HEK293 (cell line): ENCODE results near the gene AKAP8.

ENCODE experiments used
- GLIS2 ChIP-seq: fragments of 450-650 bp; formaldehyde crosslinking; IDR thresholded peaks from 2 replicates; pipeline ENCODE4 v1.5.1; 2016; ENCODE audit warnings: missing biosample characterization, missing genetic modification characterization
- WT1 ChIP-seq: fragments of 450-650 bp; formaldehyde crosslinking; IDR thresholded peaks from 2 replicates; pipeline ENCODE4 v1.5.1; 2016; ENCODE audit warnings: missing biosample characterization, missing genetic modification characterization
- YY2 ChIP-seq: fragments of 450-650 bp; formaldehyde crosslinking; IDR thresholded peaks from 2 replicates; pipeline ENCODE4 v1.5.1; 2016; ENCODE audit warnings: missing biosample characterization, missing genetic modification characterization
- ZBTB21 ChIP-seq: fragments of 450-650 bp; formaldehyde crosslinking; IDR thresholded peaks from 2 replicates; pipeline ENCODE4 v1.5.1; 2017; ENCODE audit warnings: missing biosample characterization, missing genetic modification characterization
- ZEB2 ChIP-seq: fragments of 450-650 bp; formaldehyde crosslinking; IDR thresholded peaks from 2 replicates; pipeline ENCODE4 v1.5.1; 2016; ENCODE audit warnings: missing biosample characterization, missing genetic modification characterization
- ZFP41 ChIP-seq: fragments of 450-650 bp; formaldehyde crosslinking; IDR thresholded peaks from 2 replicates; pipeline ENCODE4 v1.5.1; 2016; ENCODE audit warnings: missing biosample characterization, missing genetic modification characterization, borderline replicate concordance
- ZNF114 ChIP-seq: fragments of 450-650 bp; formaldehyde crosslinking; IDR thresholded peaks from 2 replicates; pipeline ENCODE4 v1.5.0; 2017; ENCODE audit warnings: missing biosample characterization, missing genetic modification characterization
- ZNF155 ChIP-seq: fragments of 450-650 bp; formaldehyde crosslinking; IDR thresholded peaks from 2 replicates; pipeline ENCODE4 v1.5.1; 2016; ENCODE audit warnings: missing biosample characterization, missing genetic modification characterization
- ZNF169 ChIP-seq: fragments of 450-650 bp; formaldehyde crosslinking; IDR thresholded peaks from 2 replicates; pipeline ENCODE4 v1.5.1; 2016; ENCODE audit warnings: missing biosample characterization, missing genetic modification characterization
- ZNF18 ChIP-seq: fragments of 450-650 bp; formaldehyde crosslinking; IDR thresholded peaks from 2 replicates; pipeline ENCODE4 v1.5.1; 2016; ENCODE audit warnings: missing biosample characterization, missing genetic modification characterization
- ZNF221 ChIP-seq: fragments of 450-650 bp; formaldehyde crosslinking; IDR thresholded peaks from 2 replicates; pipeline ENCODE4 v1.5.1; 2017; ENCODE audit warnings: missing biosample characterization, missing genetic modification characterization, borderline replicate concordance
- ZNF280C ChIP-seq: fragments of 450-650 bp; formaldehyde crosslinking; IDR thresholded peaks from 2 replicates; pipeline ENCODE4 v1.5.1; 2016; ENCODE audit warnings: missing biosample characterization, missing genetic modification characterization
- ZNF366 ChIP-seq: fragments of 450-650 bp; formaldehyde crosslinking; conservative IDR thresholded peaks from 2 replicates; pipeline ENCODE4 v1.5.1; 2016; ENCODE audit warnings: missing biosample characterization, missing genetic modification characterization
- ZNF404 ChIP-seq: fragments of 450-650 bp; formaldehyde crosslinking; IDR thresholded peaks from 2 replicates; pipeline ENCODE4 v1.5.1; 2017; ENCODE audit warnings: missing biosample characterization, missing genetic modification characterization
- ZNF529 ChIP-seq: fragments of 450-650 bp; formaldehyde crosslinking; IDR thresholded peaks from 2 replicates; pipeline ENCODE4 v1.5.1; 2017; ENCODE audit warnings: missing genetic modification characterization, missing biosample characterization; ENCODE audit not compliant: insufficient replicate concordance
- ZNF548 ChIP-seq: fragments of 450-650 bp; formaldehyde crosslinking; IDR thresholded peaks from 2 replicates; pipeline ENCODE4 v1.5.1; 2016; ENCODE audit warnings: missing biosample characterization, missing genetic modification characterization
- ZNF571 ChIP-seq: fragments of 450-650 bp; formaldehyde crosslinking; IDR thresholded peaks from 2 replicates; pipeline ENCODE4 v1.5.0; 2017; ENCODE audit warnings: missing biosample characterization, missing genetic modification characterization
- ZNF580 ChIP-seq: fragments of 450-650 bp; formaldehyde crosslinking; IDR thresholded peaks from 2 replicates; pipeline ENCODE4 v1.5.1; 2016; ENCODE audit warnings: missing biosample characterization, missing genetic modification characterization
- ZNF660 ChIP-seq: fragments of 450-650 bp; IDR thresholded peaks from 2 replicates; pipeline ENCODE4 v1.5.1; 2018; ENCODE audit warnings: missing biosample characterization, mild to moderate bottlenecking, missing genetic modification characterization
- ZNF692 ChIP-seq: fragments of 450-650 bp; formaldehyde crosslinking; IDR thresholded peaks from 2 replicates; pipeline ENCODE4 v1.5.1; 2016; ENCODE audit warnings: missing biosample characterization, missing genetic modification characterization
- ZNF701 ChIP-seq: fragments of 450-650 bp; formaldehyde crosslinking; IDR thresholded peaks from 2 replicates; pipeline ENCODE4 v1.5.1; 2016; ENCODE audit warnings: missing biosample characterization, missing genetic modification characterization
- ZNF747 ChIP-seq: fragments of 450-650 bp; formaldehyde crosslinking; IDR thresholded peaks from 2 replicates; pipeline ENCODE4 v1.5.1; 2016; ENCODE audit warnings: missing biosample characterization, missing genetic modification characterization
- ZNF843 ChIP-seq: fragments of 450-650 bp; formaldehyde crosslinking; IDR thresholded peaks from 2 replicates; pipeline ENCODE4 v1.5.1; 2016; ENCODE audit warnings: missing biosample characterization, missing genetic modification characterization
- TF ChIP-seq, protein P1 (sequence below): fragments of 450-650 bp; formaldehyde crosslinking; IDR thresholded peaks from 2 replicates; pipeline ENCODE4 v1.5.1; 2016; ENCODE audit warnings: missing biosample characterization, missing genetic modification characterization
- TF ChIP-seq, protein P2 (sequence below): fragments of 450-650 bp; formaldehyde crosslinking; IDR thresholded peaks from 2 replicates; pipeline ENCODE4 v1.5.1; 2016; ENCODE audit warnings: missing biosample characterization, missing genetic modification characterization
- TF ChIP-seq, protein P3 (sequence below): fragments of 450-650 bp; formaldehyde crosslinking; IDR thresholded peaks from 2 replicates; pipeline ENCODE4 v1.5.1; 2016; ENCODE audit warnings: missing biosample characterization, missing genetic modification characterization
- TF ChIP-seq, protein P4 (sequence below): fragments of 450-650 bp; formaldehyde crosslinking; IDR thresholded peaks from 2 replicates; pipeline ENCODE4 v1.5.1; 2016; ENCODE audit warnings: missing biosample characterization, missing genetic modification characterization

Gene AKAP8

GRCh38 chr19:15418579-15419412 lies 39.2 kb upstream of the AKAP8 start, which contains the start of gene AKAP8L (continued):
- TF ChIP-seq ZNF114 (tag by site-specific recombination) (no peak), ZNF18 (tag by site-specific recombination) (no peak), ZNF404 (tag by site-specific recombination) (no peak), ZFP41 (tag by site-specific recombination) (no peak), ZNF280C (tag by site-specific recombination) (no peak), ZNF155 (no peak), ZNF660 (tag by site-specific recombination) (peak; percentile 15; the same call in 1 of the 2 replicates), WT1 (tag by site-specific recombination) (peak; percentile 41; the same call in 1 of the 2 replicates), ZNF169 (tag by site-specific recombination) (peak; percentile 62; the same call in 1 of the 2 replicates), ZNF571 (tag by site-specific recombination) (no peak), ZBTB21 (tag by site-specific recombination) (no peak), ZNF529 (no peak), ZNF548 (no peak; the same call in 1 of the 2 replicates), YY2 (tag by site-specific recombination) (peak; percentile 88), GLIS2 (tag by site-specific recombination) (peak; percentile 68), ZNF221 (tag by site-specific recombination) (no peak), ZNF843 (tag by site-specific recombination) (peak; percentile 74), ZNF747 (no peak), ZEB2 (peak; percentile 55), ZNF701 (tag by site-specific recombination) (no peak), ZNF366 (no peak), ZNF692 (tag by site-specific recombination) (no peak; the same call in none of the 2 replicates), ZNF580 (tag by site-specific recombination) (no peak)
- TF ChIP-seq, protein P1, sequence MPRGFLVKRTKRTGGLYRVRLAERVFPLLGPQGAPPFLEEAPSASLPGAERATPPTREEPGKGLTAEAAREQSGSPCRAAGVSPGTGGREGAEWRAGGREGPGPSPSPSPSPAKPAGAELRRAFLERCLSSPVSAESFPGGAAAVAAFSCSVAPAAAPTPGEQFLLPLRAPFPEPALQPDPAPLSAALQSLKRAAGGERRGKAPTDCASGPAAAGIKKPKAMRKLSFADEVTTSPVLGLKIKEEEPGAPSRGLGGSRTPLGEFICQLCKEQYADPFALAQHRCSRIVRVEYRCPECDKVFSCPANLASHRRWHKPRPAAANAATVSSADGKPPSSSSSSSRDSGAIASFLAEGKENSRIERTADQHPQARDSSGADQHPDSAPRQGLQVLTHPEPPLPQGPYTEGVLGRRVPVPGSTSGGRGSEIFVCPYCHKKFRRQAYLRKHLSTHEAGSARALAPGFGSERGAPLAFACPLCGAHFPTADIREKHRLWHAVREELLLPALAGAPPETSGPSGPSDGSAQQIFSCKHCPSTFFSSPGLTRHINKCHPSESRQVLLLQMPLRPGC (tag by site-specific recombination): peak; percentile 79; the same call in 1 of the 2 replicates
- TF ChIP-seq, protein P2, sequence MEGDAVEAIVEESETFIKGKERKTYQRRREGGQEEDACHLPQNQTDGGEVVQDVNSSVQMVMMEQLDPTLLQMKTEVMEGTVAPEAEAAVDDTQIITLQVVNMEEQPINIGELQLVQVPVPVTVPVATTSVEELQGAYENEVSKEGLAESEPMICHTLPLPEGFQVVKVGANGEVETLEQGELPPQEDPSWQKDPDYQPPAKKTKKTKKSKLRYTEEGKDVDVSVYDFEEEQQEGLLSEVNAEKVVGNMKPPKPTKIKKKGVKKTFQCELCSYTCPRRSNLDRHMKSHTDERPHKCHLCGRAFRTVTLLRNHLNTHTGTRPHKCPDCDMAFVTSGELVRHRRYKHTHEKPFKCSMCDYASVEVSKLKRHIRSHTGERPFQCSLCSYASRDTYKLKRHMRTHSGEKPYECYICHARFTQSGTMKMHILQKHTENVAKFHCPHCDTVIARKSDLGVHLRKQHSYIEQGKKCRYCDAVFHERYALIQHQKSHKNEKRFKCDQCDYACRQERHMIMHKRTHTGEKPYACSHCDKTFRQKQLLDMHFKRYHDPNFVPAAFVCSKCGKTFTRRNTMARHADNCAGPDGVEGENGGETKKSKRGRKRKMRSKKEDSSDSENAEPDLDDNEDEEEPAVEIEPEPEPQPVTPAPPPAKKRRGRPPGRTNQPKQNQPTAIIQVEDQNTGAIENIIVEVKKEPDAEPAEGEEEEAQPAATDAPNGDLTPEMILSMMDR (tag by site-specific recombination): peak; percentile 45
- TF ChIP-seq, protein P3, sequence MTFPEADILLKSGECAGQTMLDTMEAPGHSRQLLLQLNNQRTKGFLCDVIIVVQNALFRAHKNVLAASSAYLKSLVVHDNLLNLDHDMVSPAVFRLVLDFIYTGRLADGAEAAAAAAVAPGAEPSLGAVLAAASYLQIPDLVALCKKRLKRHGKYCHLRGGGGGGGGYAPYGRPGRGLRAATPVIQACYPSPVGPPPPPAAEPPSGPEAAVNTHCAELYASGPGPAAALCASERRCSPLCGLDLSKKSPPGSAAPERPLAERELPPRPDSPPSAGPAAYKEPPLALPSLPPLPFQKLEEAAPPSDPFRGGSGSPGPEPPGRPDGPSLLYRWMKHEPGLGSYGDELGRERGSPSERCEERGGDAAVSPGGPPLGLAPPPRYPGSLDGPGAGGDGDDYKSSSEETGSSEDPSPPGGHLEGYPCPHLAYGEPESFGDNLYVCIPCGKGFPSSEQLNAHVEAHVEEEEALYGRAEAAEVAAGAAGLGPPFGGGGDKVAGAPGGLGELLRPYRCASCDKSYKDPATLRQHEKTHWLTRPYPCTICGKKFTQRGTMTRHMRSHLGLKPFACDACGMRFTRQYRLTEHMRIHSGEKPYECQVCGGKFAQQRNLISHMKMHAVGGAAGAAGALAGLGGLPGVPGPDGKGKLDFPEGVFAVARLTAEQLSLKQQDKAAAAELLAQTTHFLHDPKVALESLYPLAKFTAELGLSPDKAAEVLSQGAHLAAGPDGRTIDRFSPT: peak; percentile 83
- TF ChIP-seq, protein P4, sequence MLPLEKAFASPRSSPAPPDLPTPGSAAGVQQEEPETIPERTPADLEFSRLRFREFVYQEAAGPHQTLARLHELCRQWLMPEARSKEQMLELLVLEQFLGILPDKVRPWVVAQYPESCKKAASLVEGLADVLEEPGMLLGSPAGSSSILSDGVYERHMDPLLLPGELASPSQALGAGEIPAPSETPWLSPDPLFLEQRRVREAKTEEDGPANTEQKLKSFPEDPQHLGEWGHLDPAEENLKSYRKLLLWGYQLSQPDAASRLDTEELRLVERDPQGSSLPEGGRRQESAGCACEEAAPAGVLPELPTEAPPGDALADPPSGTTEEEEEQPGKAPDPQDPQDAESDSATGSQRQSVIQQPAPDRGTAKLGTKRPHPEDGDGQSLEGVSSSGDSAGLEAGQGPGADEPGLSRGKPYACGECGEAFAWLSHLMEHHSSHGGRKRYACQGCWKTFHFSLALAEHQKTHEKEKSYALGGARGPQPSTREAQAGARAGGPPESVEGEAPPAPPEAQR (tag by site-specific recombination): no peak
